C4-2B (cell line): Measurements from ENCODE around the gene MGMT.

Experiments used
- H3K27ac ChIP-seq: fragments of 450-650 bp; 2 replicates; pipeline ENCODE4 v1.5.1; 2017
- CTCF ChIP-seq: fragments of 450-650 bp; conservative IDR thresholded peaks from 2 replicates; pipeline ENCODE4 v1.5.1; 2017; ENCODE audit warnings: mild to moderate bottlenecking
- ZFX ChIP-seq: fragments of 450-650 bp; IDR thresholded peaks from 2 replicates; pipeline ENCODE4 v1.6.1; 2017

MGMT gene

GRCh38 chr10:129514568-129515451 is 47.8 kb downstream of the MGMT start:
- H3K27ac ChIP-seq = no peak overlapping the region
- TF ChIP-seq ZFX = no peak
- no peak for TF ChIP-seq CTCF

GRCh38 chr10:129516846-129517679 is 50.0 kb downstream of the MGMT start:
- no peak overlapping the region for H3K27ac ChIP-seq
- TF ChIP-seq ZFX (no peak), CTCF (no peak)

- TF ChIP-seq CTCF = no peak
- no peak for TF ChIP-seq ZFX
- no peak overlapping the region for H3K27ac ChIP-seq
Observed at GRCh38 chr10:129517680-129518057, 50.6 kb downstream of the MGMT start.

- no peak for TF ChIP-seq CTCF
- TF ChIP-seq ZFX = no peak
- no peak overlapping the region for H3K27ac ChIP-seq
Observed at GRCh38 chr10:129518793-129519192, 51.8 kb downstream of the MGMT start.

- TF ChIP-seq CTCF = no peak
- no peak for TF ChIP-seq ZFX
- H3K27ac ChIP-seq = no peak overlapping the region
Observed at GRCh38 chr10:129520440-129521080, 53.5 kb downstream of the MGMT start.

- no peak overlapping the region for H3K27ac ChIP-seq
- TF ChIP-seq ZFX (no peak), CTCF (no peak)
Observed at GRCh38 chr10:129521161-129522025, 54.4 kb downstream of the MGMT start.
